Mesodermal cell (in vitro differentiated cells): Measurements from ENCODE around the gene SNX27.

Source experiments
- H3K27ac ChIP-seq: 2 replicates; pipeline ENCODE4 v1.7.0; 2013; ENCODE audit warnings: mild to moderate bottlenecking, low read depth, low read length, moderate library complexity; ENCODE audit not compliant: severe bottlenecking
- H3K36me3 ChIP-seq: 2 replicates; pipeline ENCODE4 v1.7.1; 2013; ENCODE audit warnings: mild to moderate bottlenecking, low read length, moderate library complexity; ENCODE audit not compliant: control insufficient read depth, insufficient read depth
- H3K4me1 ChIP-seq: one replicate; pipeline ENCODE4 v1.7.1; 2013; ENCODE audit warnings: mild to moderate bottlenecking, low read length; ENCODE audit not compliant: insufficient read depth, control insufficient read depth, poor library complexity, severe bottlenecking
- H3K4me3 ChIP-seq: 2 replicates; pipeline ENCODE4 v1.7.0; 2013; ENCODE audit warnings: low read length, control low read depth, mild to moderate bottlenecking; ENCODE audit not compliant: insufficient read depth, poor library complexity, severe bottlenecking; ENCODE audit errors: extremely low read depth
- H3K9me3 ChIP-seq: 2 replicates; pipeline ENCODE4 v1.7.1; 2013; ENCODE audit warnings: mild to moderate bottlenecking, low read length, moderate library complexity; ENCODE audit not compliant: control insufficient read depth
- WGBS, 2 experiments: methylation state at CpG; one replicate each; pipeline ENCODE4 v1.1.5; 2013; ENCODE audit warnings: missing lambda C conversion rate in 2 of 2; ENCODE audit not compliant: insufficient coverage in 2 of 2; 5-methylcytosine and 5-hydroxymethylcytosine counted together

Gene SNX27

GRCh38 chr1:151604291-151604690 is 7.6 kb upstream of the SNX27 start:
- Histone ChIP-seq H3K36me3 (no peaks in the 10 kb centered on the region), H3K4me1 (peaks cover 2% of the 10 kb centered on the region), H3K9me3 (no peaks in the 10 kb centered on the region), H3K27ac (no peak overlapping the region), H3K4me3 (no peak overlapping the region)
- WGBS, 2 experiments, result no CpG with 5 or more reads among the region's 2 CpGs

- Histone ChIP-seq H3K4me3 (no peak overlapping the region), H3K9me3 (no peaks in the 10 kb centered on the region), H3K36me3 (no peaks in the 10 kb centered on the region), H3K27ac (no peak overlapping the region), H3K4me1 (peaks cover 3% of the 10 kb centered on the region)
Measured at GRCh38 chr1:151606384-151606783, 5.5 kb upstream of the SNX27 start.

- H3K4me3 ChIP-seq, result no peak overlapping the region
- H3K36me3 ChIP-seq, result no peaks in the 10 kb centered on the region
- H3K4me1 ChIP-seq, result peaks cover 5% of the 10 kb centered on the region
- no peaks in the 10 kb centered on the region for H3K9me3 ChIP-seq
- 89 to 96% methylated on average over 3 of the region's 3 CpGs for WGBS, 2 experiments
- no peak overlapping the region for H3K27ac ChIP-seq
Measured at GRCh38 chr1:151606857-151607256, 5.0 kb upstream of the SNX27 start.

- H3K4me3 ChIP-seq, result no peak overlapping the region
- H3K36me3 ChIP-seq, result peaks cover 5% of the 10 kb centered on the region
- H3K4me1 ChIP-seq, result peaks cover 5% of the 10 kb centered on the region
- WGBS, 2 experiments, result 83 to 92% methylated on average over 1 to 2 of the region's 3 CpGs
- no peak overlapping the region for H3K27ac ChIP-seq
- no peaks in the 10 kb centered on the region for H3K9me3 ChIP-seq
Measured at GRCh38 chr1:151610142-151610541, 1.7 kb upstream of the SNX27 start.

GRCh38 chr1:151611288-151611790 is 511 bp upstream of the SNX27 start:
- no peaks in the 10 kb centered on the region for H3K9me3 ChIP-seq
- H3K27ac ChIP-seq, result peak overlapping the region; percentile 75
- H3K4me1 ChIP-seq, result peaks cover 5% of the 10 kb centered on the region
- H3K4me3 ChIP-seq, result no peak overlapping the region
- H3K36me3 ChIP-seq, result peaks cover 7% of the 10 kb centered on the region
- WGBS, 2 experiments, result 71 to 79% methylated on average over 4 of the region's 6 CpGs

- Histone ChIP-seq H3K27ac (peak overlapping the region; percentile 75), H3K9me3 (no peaks in the 10 kb centered on the region), H3K4me1 (peaks cover 5% of the 10 kb centered on the region), H3K4me3 (peak overlapping the region; percentile 91), H3K36me3 (peaks cover 7% of the 10 kb centered on the region)
- whole genome bisulfite sequencing, 2 experiments, result 0 to 1% methylated on average over 28 to 37 of the region's 44 CpGs
Measured at GRCh38 chr1:151612501-151613281, 841 bp downstream of the SNX27 start.

GRCh38 chr1:151613282-151613780 is 1.5 kb downstream of the SNX27 start:
- H3K27ac ChIP-seq, result no peak overlapping the region
- peaks cover 7% of the 10 kb centered on the region for H3K36me3 ChIP-seq
- H3K4me1 ChIP-seq, result peaks cover 5% of the 10 kb centered on the region
- H3K9me3 ChIP-seq, result no peaks in the 10 kb centered on the region
- peak overlapping the region; percentile 91 for H3K4me3 ChIP-seq
- 1 to 3% methylated on average over 7 to 9 of the region's 9 CpGs for WGBS, 2 experiments

- 85 to 90% methylated on average over 1 to 3 of the region's 4 CpGs for WGBS, 2 experiments
- Histone ChIP-seq H3K4me1 (peaks cover 22% of the 10 kb centered on the region), H3K4me3 (no peak overlapping the region), H3K9me3 (no peaks in the 10 kb centered on the region), H3K36me3 (peaks cover 7% of the 10 kb centered on the region), H3K27ac (no peak overlapping the region)
Measured at GRCh38 chr1:151615711-151616504, 4.1 kb downstream of the SNX27 start.

- Histone ChIP-seq H3K4me1 (peaks cover 24% of the 10 kb centered on the region), H3K4me3 (no peak overlapping the region), H3K36me3 (peaks cover 7% of the 10 kb centered on the region), H3K27ac (no peak overlapping the region), H3K9me3 (no peaks in the 10 kb centered on the region)
- WGBS, 2 experiments, result 94 to 100% methylated on average over 3 of the region's 3 CpGs
Measured at GRCh38 chr1:151616505-151616849, 4.6 kb downstream of the SNX27 start.

GRCh38 chr1:151618003-151618402 is 6.2 kb downstream of the SNX27 start:
- 100% methylated on average over 1 of the region's 3 CpGs; no CpG with 5 or more reads in 1 of the 2 experiments for WGBS, 2 experiments
- H3K27ac ChIP-seq, result no peak overlapping the region

GRCh38 chr1:151618470-151618869 is 6.6 kb downstream of the SNX27 start:
- Histone ChIP-seq H3K4me3 (no peak overlapping the region), H3K36me3 (peaks cover 15% of the 10 kb centered on the region), H3K9me3 (no peaks in the 10 kb centered on the region), H3K4me1 (peaks cover 26% of the 10 kb centered on the region), H3K27ac (no peak overlapping the region)

More at GRCh38 chr1:151618003-151618402, 6.2 kb downstream of the SNX27 start:
- H3K36me3 ChIP-seq, result peaks cover 11% of the 10 kb centered on the region
- H3K4me3 ChIP-seq, result no peak overlapping the region
- no peaks in the 10 kb centered on the region for H3K9me3 ChIP-seq
- peaks cover 26% of the 10 kb centered on the region for H3K4me1 ChIP-seq
